IMR-90 (cell line): ENCODE measurements around the gene SNX14. TPM values are rescaled to one million over a fixed set of nuclear protein-coding genes. Genes with fewer than 3 reads are reported as not detected.
"Not testable (repeated sequence)": the region's sequence is repeated elsewhere in the genome, so short reads cannot be mapped to it uniquely, and the experiment has no call there.

ENCODE experiments used
- ATAC-seq: fragments of 200-7000 bp; cut with Tn5 transposase; 2 replicates; pipeline ENCODE4 v1.9.1; 2020; ENCODE audit warnings: low read depth, mild to moderate bottlenecking, moderate library complexity
- BruUV-seq: library from RNA; stranded (reverse); fragments of 400-500 nt; replicated peaks from 2 replicates; lab custom pipeline; 2021; lab: Mats Ljungman, UMichigan
- CTCF ChIA-PET: fragments of 300-600 bp; formaldehyde crosslinking; extraction: SDS; loops from one replicate; lab custom pipeline; 2021; ENCODE audit warnings: antibody characterized with exemption; lab: Yijun Ruan, JAX
- POLR2A ChIA-PET: fragments of 300-600 bp; sonication (Branson Sonifier 250); formaldehyde crosslinking; loops from one replicate; lab custom pipeline; 2022; ENCODE audit warnings: antibody characterized with exemption; ENCODE audit not compliant: unreplicated experiment; lab: Charles Lee
- DNase-seq: peaks from one replicate; pipeline ENCODE4 v3.0.0; 2013
- H2AFZ ChIP-seq: replicated peaks from 2 replicates; pipeline ENCODE3; 2013; ENCODE audit warnings: low read length, mild to moderate bottlenecking; ENCODE audit not compliant: poor library complexity
- H2AK5ac ChIP-seq: 2 replicates; pipeline ENCODE4 v1.6.1; 2013; ENCODE audit warnings: low read depth, low read length, inconsistent platforms
- H2AK9ac ChIP-seq: replicated peaks from 2 replicates; pipeline ENCODE3; 2013; ENCODE audit warnings: mild to moderate bottlenecking, low read depth, low read length, moderate library complexity; ENCODE audit not compliant: poor library complexity
- H2BK120ac ChIP-seq: 2 replicates; pipeline ENCODE4 v1.6.1; 2013; ENCODE audit warnings: low read depth, low read length, inconsistent platforms
- H2BK15ac ChIP-seq: 3 replicates; pipeline ENCODE4 v1.6.1; 2013; ENCODE audit warnings: low read depth, low read length, inconsistent platforms
- H2BK20ac ChIP-seq: 2 replicates; pipeline ENCODE4 v1.6.1; 2013; ENCODE audit warnings: low read depth, mild to moderate bottlenecking, inconsistent platforms, low read length, moderate library complexity
- H2BK5ac ChIP-seq: 2 replicates; pipeline ENCODE4 v1.6.1; 2013; ENCODE audit warnings: mild to moderate bottlenecking, low read depth, low read length, inconsistent platforms; ENCODE audit not compliant: poor library complexity, severe bottlenecking
- H3K14ac ChIP-seq: replicated peaks from 2 replicates; pipeline ENCODE4 v1.6.1; 2013; ENCODE audit warnings: low read depth, low read length, inconsistent platforms
- H3K18ac ChIP-seq: 2 replicates; pipeline ENCODE4 v1.6.1; 2013; ENCODE audit warnings: low read depth, low read length, control low read depth
- H3K23ac ChIP-seq: 2 replicates; pipeline ENCODE4 v1.6.1; 2013; ENCODE audit warnings: low read depth, low read length, inconsistent platforms
- H3K27ac ChIP-seq: 2 replicates; pipeline ENCODE4 v1.5.1; 2013; ENCODE audit warnings: mild to moderate bottlenecking, control low read depth, low read length; ENCODE audit not compliant: insufficient read depth
- H3K27me3 ChIP-seq: 2 replicates; pipeline ENCODE4 v1.6.1; 2013; ENCODE audit warnings: low read length; ENCODE audit not compliant: control insufficient read depth, insufficient read depth
- H3K36me3 ChIP-seq: 2 replicates; pipeline ENCODE4 v1.6.1; 2013; ENCODE audit warnings: low read length, mixed read lengths; ENCODE audit not compliant: control insufficient read depth, insufficient read depth
- H3K4ac ChIP-seq: 2 replicates; pipeline ENCODE4 v1.6.1; 2013; ENCODE audit warnings: low read depth, low read length, inconsistent platforms
- H3K4me1 ChIP-seq: 2 replicates; pipeline ENCODE4 v1.6.1; 2013; ENCODE audit warnings: low read length, mixed read lengths; ENCODE audit not compliant: control insufficient read depth, insufficient read depth
- H3K4me2 ChIP-seq: 2 replicates; pipeline ENCODE4 v1.6.1; 2013; ENCODE audit warnings: low read depth, mild to moderate bottlenecking, control low read depth, low read length, moderate library complexity
- H3K4me3 ChIP-seq: 2 replicates; pipeline ENCODE4 v1.5.1; 2013; ENCODE audit warnings: low read depth, mild to moderate bottlenecking, control low read depth, low read length, moderate library complexity; ENCODE audit not compliant: insufficient read depth
- H3K56ac ChIP-seq: 2 replicates; pipeline ENCODE4 v1.6.1; 2013; ENCODE audit warnings: low read length, inconsistent platforms; ENCODE audit not compliant: insufficient read depth; ENCODE audit errors: extremely low read depth
- H3K79me1 ChIP-seq, 2 experiments: 2 replicates each; pipeline ENCODE4 v1.6.1; 2013; ENCODE audit warnings: low read length in 2 of 2, inconsistent platforms in 1 of 2, low read depth in 1 of 2
- H3K9ac ChIP-seq: 2 replicates; pipeline ENCODE4 v1.6.1; 2013; ENCODE audit warnings: low read depth, low read length, control low read depth
- H3K9me1 ChIP-seq: 2 replicates; pipeline ENCODE4 v1.6.1; 2013; ENCODE audit warnings: low read length, inconsistent platforms; ENCODE audit not compliant: insufficient read depth
- H3K9me3 ChIP-seq: 2 replicates; pipeline ENCODE4 v1.6.1; 2013; ENCODE audit warnings: low read length; ENCODE audit not compliant: control insufficient read depth, insufficient read depth
- H4K20me1 ChIP-seq: 2 replicates; pipeline ENCODE4 v1.6.1; 2013; ENCODE audit warnings: low read length, inconsistent platforms; ENCODE audit not compliant: insufficient read depth
- H4K5ac ChIP-seq: 2 replicates; pipeline ENCODE4 v1.6.1; 2013; ENCODE audit warnings: mild to moderate bottlenecking, low read depth, low read length, control low read depth
- H4K8ac ChIP-seq, 2 experiments: 2 replicates each; pipeline ENCODE4 v1.6.1; 2013; ENCODE audit warnings: low read depth in 2 of 2, low read length in 2 of 2, control low read depth in 1 of 2, inconsistent platforms in 1 of 2
- H4K91ac ChIP-seq: 2 replicates; pipeline ENCODE4 v1.6.1; 2013; ENCODE audit warnings: low read depth, low read length, inconsistent platforms; ENCODE audit not compliant: insufficient read depth
- CEBPB ChIP-seq: IDR thresholded peaks from 2 replicates; pipeline ENCODE4 v1.6.1; 2012; ENCODE audit warnings: low read depth, low read length, improper control_type of control experiment
- MAFK ChIP-seq: IDR thresholded peaks from 2 replicates; pipeline ENCODE4 v1.6.1; 2012; ENCODE audit warnings: low read depth, low read length, improper control_type of control experiment
- RFX5 ChIP-seq: IDR thresholded peaks from 2 replicates; pipeline ENCODE4 v1.8.0; 2012; ENCODE audit warnings: low read depth, mild to moderate bottlenecking, low read length, moderate library complexity
- WGBS, 2 experiments: methylation state at CpG; one replicate each; pipeline versions ENCODE4 v1.1.5 to v1.1.7; 2013; ENCODE audit warnings: missing lambda C conversion rate in 2 of 2; ENCODE audit not compliant: insufficient read length in 1 of 2; ENCODE audit errors: extremely low coverage in 2 of 2; 5-methylcytosine and 5-hydroxymethylcytosine counted together
- dilution Hi-C: fragments of 300-500 bp; cut with HindIII; formaldehyde crosslinking; loops from one replicate; pipeline ENCODE4 v1.14.3; 2018; ENCODE audit warnings: low sequenced_read_pairs; ENCODE audit not compliant: unreplicated experiment
- in situ Hi-C: fragments of 300-500 bp; cut with MboI; formaldehyde crosslinking; loops from 3 replicates; pipeline ENCODE4 v1.14.3; 2019; ENCODE audit warnings: low sequenced_read_pairs, inconsistent platforms, mixed read lengths
- intact Hi-C: fragments of 100-400 bp; cut with micrococcal nuclease; formaldehyde crosslinking; loops from 2 replicates; pipeline ENCODE4 v1.10.0; 2022
- polyA plus RNA-seq, 3 experiments: library from polyadenylated mRNA; depleted of rRNA; stranded (reverse); fragments of >200 nt; gene quantifications; 2 replicates each; pipeline ENCODE4 v1.2.3, GENCODE V29; 2012; ENCODE audit warnings: low replicate concordance in 1 of 3
- total RNA-seq: library from RNA; depleted of rRNA; stranded (reverse); fragments of >200 nt; gene quantifications from 2 replicates; pipeline ENCODE4 v1.2.3, GENCODE V29; 2012

The SNX14 gene
- total and polyA plus RNA-seq, 2 of the 4 experiments (the other 2 are of a cell fraction): 39.9 to 61.8 TPM

GRCh38 chr6:85585741-85586140 lies 7.9 kb downstream of the SNX14 start:
- ATAC-seq (no peak), DNase-seq (no peak)
- Histone ChIP-seq H2BK5ac (no peak overlapping the region), H2AK5ac (no peak overlapping the region), H3K56ac (no peak overlapping the region), H4K5ac (no peak overlapping the region), H4K91ac (no peak overlapping the region), H2BK20ac (no peak overlapping the region), H3K36me3 (peaks cover 1% of the 10 kb centered on the region; the same call in 1 of the 2 replicates), H3K9ac (no peak overlapping the region), H3K27me3 (no peaks in the 10 kb centered on the region), H2AFZ (no peak overlapping the region), H3K18ac (no peak overlapping the region), H3K4me3 (no peak overlapping the region), H3K23ac (no peak overlapping the region), H4K20me1 (peaks cover 16% of the 10 kb centered on the region), H3K9me3 (no peaks in the 10 kb centered on the region; the same call in 1 of the 2 replicates), H3K4me1 (peaks cover 3% of the 10 kb centered on the region), H3K79me1 (peaks cover 22 to 43% of the 10 kb centered on the region in 2 experiments), H3K14ac (no peak overlapping the region), H3K4me2 (no peak overlapping the region), H3K27ac (no peak overlapping the region), H2AK9ac (no peak overlapping the region), H3K4ac (no peak overlapping the region), H4K8ac (no peak overlapping the region), H2BK15ac (no peak overlapping the region), H2BK120ac (no peak overlapping the region), H3K9me1 (peaks cover under 1% of the 10 kb centered on the region; the same call in 1 of the 2 replicates)
- POLR2A ChIA-PET: no interaction called here
- no TSS peak for BruUV-seq
- no CpG with 5 or more reads among the region's 3 CpGs for WGBS, 2 experiments
- dilution Hi-C loops (no loop called here), in situ Hi-C loops (no loop called here), intact Hi-C loops (no loop called here)
- TF ChIP-seq RFX5 (no peak), CEBPB (peak; percentile 69), MAFK (no peak)
- CTCF ChIA-PET: interaction anchor here (0.7 to 1.4 kb wide), 2 partner anchors 11 to 84 kb away, joined by 3 read pairs; no protein-coding TSS in a partner anchor

- H2AK5ac ChIP-seq, H2BK5ac ChIP-seq, H4K8ac ChIP-seq, H3K56ac ChIP-seq, H2BK15ac ChIP-seq, intact Hi-C loops, H3K36me3 ChIP-seq, dilution Hi-C loops, H3K23ac ChIP-seq, H2BK20ac ChIP-seq, H3K27ac ChIP-seq, H2BK120ac ChIP-seq, H3K9ac ChIP-seq, BruUV-seq, ATAC-seq, in situ Hi-C loops, H3K14ac ChIP-seq, H3K9me3 ChIP-seq, H2AK9ac ChIP-seq, H3K27me3 ChIP-seq, POLR2A ChIA-PET, DNase-seq, H3K9me1 ChIP-seq, H4K91ac ChIP-seq, H3K4ac ChIP-seq, H3K4me1 ChIP-seq, H4K5ac ChIP-seq, H3K18ac ChIP-seq, H2AFZ ChIP-seq, H3K4me2 ChIP-seq, H3K4me3 ChIP-seq: not testable (repeated sequence)
- Histone ChIP-seq H3K79me1 (peaks cover 22 to 53% of the 10 kb centered on the region in 2 experiments), H4K20me1 (peaks cover 30% of the 10 kb centered on the region)
- 98% methylated on average over 4 of the region's 4 CpGs; no CpG with 5 or more reads in 1 of the 2 experiments for WGBS, 2 experiments
- CTCF ChIA-PET: interaction anchor here (0.6 kb wide), 1 partner anchor 156 kb away, joined by 3 read pairs; no protein-coding TSS in a partner anchor
Measured at GRCh38 chr6:85582832-85583231, 10.8 kb downstream of the SNX14 start.
